ENCODE measurements around the gene NPDC1.
A peak's percentile ranks its signal among the peaks of the same experiment; 100 is the strongest.
"Not testable (repeated sequence)": the region's sequence is repeated elsewhere in the genome, so short reads cannot be mapped to it uniquely, and the experiment has no call there.

Gene NPDC1

DNA sequence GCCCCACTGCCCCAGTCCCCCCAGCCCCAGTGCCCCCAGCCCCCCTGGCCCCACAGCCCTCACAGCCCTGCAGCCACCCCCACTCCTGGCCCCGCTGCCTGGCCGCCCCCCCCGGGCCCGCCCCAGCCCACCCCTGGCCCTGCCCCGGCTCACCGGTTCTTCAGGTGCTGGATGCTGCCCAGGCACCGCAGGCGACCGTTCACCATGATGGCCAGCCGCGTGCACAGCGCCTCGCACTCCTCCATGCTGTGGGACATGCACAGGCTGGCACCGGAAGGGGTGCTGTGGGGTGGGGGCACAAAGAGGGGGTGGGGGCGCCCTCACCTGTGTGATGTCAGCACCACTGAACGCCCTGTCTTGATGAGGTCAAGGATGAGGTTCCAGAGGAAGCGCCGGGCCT lies 36.8 kb downstream of the NPDC1 start:
- no peak for DNase-seq

DNA sequence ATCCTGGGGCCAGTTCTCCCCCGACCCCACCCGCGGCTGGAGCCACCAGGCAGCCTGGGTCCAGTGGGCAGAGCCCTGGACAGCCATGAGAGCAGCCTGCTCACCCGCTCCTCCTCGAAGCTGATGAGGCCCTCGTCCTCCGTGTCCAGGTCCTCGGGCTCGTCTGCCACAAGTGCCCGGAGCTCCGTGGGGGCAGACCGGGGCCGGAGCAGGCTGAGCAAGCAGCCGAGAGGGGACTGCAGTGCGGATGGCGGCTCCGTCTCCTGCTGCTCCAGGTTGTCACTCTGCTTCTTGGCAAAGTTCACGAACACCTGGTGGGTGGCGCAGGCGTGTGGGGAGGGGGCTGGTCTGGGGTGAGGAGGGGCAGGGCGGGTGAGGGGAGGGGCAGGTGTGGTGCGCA lies 37.7 kb downstream of the NPDC1 start:
- no peak for DNase-seq

DNA sequence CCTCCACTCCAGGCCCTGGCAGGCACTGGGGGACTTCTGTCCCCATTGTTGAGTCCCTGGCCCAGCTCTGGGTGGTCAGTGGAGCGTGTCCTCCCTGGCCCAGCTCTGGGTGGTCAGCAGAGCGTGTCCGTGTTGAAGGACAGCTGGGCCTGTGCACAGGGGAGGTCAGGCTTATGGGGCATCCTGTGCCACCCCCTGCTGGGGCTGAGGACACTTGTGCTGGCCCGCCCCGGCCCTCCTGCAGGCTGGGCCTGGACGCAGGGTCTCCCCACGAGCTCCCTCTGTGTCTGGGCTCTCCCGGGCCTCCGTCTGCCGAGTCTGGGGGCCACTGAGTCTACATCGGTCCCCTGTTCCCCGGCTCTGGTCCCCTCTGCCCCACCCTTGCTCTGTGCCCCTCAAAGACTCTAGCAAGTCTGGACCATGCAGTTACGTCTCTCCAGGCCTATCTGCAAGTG lies 38.1 kb downstream of the NPDC1 start:
- DNase-seq, result no peak

DNA sequence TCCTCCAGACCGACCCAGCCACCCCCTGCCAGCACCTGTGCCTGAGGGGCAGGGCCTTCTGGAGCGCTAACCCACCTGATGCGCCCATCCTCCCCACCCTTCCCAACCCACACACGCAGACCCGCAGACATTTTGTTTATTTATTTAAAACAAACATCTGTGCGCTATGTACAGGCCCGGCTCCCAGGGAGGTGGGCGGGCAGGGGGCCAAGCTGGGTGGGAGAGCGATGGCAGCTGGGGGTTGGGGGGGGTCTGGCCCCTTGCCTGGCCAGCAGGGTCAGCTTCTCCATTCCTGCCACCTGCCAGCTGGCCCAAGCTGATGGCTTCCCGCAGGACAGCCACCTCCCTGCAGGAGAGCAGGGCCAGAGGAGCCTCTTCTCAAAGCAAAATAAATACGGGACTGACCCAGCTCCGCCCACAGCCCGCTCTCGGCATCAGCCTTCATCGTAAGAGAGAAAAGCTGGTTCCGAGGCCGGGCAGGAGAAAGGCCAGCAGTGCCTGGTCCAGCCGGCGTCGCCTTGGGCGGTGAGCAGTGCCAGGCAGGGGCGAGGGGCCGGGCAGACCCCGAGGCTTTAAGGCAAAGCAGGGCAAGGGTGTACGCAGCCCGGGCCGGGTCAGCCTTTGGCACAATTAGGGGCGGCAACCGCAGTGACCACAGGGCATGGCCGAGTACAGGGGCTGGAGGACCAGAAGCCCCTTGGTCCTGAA lies 38.7 kb downstream of the NPDC1 start:
- no peak for DNase-seq

DNA sequence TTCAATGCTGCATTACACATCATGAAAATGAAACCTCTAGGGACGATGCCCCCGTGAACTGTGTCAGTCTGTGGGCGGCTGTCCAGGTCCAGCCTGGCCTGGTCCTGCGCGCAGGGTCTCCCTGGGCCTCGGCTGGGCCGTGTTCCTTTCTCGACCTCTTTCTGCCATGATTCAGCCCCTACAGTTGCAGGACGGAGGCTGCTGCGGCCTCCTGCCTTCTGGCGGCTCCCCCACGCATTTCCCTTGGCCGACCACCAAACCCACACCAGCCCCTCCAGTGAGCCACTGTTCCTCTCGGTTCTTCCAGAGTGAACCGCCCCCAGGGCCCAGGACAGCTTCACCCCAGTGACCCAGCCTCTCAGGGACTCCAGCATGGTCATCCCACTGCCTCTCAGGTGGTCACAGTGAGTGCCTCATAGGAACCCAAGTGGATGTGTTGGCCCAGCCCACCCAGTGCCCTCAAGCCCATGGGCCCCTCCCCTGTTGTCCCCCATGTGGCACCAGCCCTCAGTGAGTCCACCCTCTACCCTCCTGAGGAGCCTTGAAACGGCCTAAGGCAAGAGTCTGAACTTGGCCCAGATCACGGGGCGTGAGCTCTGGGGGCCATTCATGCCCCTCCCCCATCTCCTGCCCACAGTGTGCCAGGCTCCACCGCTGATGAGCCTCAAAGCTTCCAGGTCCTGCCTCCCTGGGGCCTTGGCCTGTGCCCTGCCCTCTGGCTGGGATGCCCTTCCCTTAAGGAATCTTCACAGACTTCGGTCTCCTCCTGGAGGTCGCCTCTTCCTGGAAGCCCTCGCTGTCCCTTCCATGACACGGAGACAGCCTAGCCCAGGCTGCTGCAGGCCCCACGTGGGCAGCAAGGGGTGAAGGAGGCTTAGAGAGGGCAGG lies 39.6 kb downstream of the NPDC1 start:
- no peak for DNase-seq

DNA sequence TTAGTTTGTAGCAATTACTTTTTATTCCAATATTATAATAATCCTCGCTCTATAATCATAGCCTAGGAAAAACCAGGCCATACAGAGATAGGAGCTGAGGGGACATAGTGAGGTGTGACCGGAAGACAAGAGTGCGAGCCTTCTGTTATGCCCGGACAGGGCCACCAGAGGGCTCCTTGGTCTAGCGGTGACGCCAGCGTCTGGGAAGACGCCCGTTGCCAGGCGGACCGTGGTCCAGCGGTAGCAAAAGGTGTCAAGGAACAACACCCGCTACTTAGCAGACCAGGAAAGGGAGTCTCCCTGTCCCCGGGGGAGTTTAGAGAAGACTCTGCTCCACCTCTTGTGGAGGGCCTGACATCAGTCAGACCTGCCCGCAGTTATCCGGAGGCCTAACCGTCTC lies 41.7 kb downstream of the NPDC1 start:
- not testable (repeated sequence) for DNase-seq

DNA sequence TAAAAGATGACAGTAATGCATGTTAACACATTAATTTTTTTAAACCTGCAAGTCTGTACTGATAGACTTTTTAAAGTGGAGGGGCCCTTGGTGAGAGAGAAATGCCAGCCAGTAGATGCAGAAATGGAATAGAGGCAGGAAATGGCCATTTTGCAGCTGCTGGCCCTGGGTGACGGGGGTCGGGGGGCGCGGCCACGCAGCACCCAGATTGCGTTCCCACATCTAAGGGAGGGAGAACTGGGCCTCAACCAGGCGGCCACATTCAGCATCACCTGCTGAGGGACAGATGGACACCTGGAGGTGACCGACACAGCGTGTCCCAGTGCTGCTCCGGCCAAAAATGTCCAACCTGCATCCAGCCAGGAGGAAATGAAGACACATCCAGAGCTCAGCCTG lies 43.3 kb downstream of the NPDC1 start:
- no peak for DNase-seq

DNA sequence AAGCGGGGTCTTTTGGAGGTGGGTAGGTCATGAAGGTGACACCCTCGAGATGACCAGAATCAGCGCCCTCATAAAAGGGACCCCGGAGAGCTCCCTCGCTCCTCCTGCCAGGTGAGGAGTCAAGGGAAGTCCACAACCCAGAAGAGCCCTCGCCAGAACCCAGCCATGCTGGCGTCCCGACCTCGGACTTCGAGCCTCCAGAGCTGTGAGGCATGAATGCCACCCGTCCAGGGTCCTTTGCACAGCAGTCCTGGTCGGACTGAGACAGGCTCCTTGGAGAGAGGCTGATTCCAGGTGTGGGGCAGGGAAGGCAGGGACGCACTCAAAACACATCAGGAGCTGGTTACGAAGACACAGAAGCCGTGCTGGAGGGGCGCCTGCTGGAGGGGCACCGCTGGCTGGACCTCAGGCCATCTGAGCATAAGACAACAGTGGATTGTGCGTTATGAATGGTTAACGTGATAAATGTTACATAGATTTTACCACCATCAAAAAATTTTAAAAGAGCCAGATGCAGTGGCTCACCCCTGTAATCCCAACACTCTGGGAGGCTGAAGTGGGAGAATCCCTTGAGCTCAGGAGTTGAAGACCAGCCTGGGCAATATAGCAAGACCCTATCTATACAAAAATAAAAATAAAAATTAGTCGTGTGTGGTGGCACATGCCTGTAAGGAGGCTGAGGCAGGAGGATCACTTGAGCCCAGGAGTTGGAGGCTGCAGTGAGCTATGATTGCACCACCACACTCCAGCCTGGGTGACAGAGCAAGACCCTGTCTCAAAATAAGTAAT lies 43.9 kb downstream of the NPDC1 start:
- no peak for DNase-seq

DNA sequence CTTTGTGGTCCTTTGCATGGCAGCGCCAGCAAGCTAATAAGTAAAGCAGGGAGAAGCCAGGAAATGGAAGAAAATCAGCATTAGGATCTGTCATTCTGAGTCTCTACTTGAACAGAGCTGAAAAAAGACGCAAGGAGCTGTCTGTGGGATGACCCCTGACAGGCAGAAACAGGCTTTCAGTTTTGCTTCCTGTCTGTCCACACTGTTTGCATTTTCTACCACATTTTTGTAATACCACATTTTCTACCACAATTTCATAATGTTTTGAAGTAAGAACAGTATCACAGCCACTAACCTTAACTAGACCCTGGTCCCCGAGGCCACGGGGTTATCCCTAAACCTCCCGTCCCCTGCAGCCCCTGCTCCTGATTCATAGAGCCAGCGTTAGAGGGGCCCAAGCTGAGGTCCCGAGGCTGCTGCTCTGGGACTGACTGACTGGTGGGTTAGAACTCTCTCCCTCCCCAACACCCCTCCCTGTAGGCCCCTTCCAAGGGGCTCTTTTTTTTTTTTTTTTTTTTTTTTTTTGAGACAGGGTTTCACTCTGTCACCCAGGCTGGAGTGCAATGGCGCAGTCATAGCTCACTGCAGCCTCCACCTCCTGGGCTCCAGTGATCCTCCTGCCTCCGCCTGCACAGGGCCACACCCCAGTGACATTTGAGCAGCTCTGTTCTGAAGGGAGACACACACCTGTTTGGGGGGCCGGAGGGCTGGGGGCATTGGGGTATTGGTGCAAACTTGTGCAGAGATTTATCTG lies 45.6 kb downstream of the NPDC1 start:
- no peak for DNase-seq

DNA sequence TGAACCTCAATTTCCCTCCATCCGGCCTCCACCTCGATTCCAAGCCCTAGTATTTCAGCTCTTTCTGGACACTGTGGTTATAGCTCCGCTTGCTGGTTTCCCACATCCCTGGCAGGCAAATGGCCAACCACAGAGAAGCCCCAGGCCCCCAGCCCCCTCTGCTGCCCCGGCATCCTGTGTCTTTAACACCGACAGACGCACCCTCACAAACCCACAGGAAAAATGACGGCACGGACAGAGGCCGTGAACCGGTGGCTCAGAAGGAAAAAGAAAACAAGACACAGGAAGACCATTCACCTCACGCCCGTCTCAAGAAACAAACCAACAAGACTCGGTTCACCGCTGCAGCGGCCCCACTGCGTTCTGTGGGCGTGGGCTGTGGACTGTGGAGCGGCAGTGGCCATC lies 48.1 kb downstream of the NPDC1 start:
- no peak for DNase-seq

DNA sequence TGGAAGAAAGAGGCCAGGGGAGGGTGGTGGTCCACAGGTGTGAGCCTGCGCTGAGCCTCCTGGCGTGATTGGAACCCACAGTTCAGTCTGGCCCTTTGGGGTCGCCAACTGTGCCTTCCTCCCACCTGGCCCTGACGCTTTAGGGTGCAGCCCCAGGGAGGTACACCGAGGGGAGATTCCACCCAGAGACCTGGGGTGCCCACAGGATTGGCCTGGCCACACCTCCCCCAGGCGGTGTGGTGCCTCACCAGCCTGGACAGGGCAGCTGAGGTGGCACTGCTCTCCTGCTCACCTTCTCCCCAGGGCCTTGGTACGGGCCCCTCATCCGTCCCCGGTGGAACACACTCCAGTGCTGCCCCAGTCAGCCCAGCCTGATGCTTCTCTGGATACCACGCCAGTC lies 48.6 kb downstream of the NPDC1 start:
- no peak for DNase-seq

DNA sequence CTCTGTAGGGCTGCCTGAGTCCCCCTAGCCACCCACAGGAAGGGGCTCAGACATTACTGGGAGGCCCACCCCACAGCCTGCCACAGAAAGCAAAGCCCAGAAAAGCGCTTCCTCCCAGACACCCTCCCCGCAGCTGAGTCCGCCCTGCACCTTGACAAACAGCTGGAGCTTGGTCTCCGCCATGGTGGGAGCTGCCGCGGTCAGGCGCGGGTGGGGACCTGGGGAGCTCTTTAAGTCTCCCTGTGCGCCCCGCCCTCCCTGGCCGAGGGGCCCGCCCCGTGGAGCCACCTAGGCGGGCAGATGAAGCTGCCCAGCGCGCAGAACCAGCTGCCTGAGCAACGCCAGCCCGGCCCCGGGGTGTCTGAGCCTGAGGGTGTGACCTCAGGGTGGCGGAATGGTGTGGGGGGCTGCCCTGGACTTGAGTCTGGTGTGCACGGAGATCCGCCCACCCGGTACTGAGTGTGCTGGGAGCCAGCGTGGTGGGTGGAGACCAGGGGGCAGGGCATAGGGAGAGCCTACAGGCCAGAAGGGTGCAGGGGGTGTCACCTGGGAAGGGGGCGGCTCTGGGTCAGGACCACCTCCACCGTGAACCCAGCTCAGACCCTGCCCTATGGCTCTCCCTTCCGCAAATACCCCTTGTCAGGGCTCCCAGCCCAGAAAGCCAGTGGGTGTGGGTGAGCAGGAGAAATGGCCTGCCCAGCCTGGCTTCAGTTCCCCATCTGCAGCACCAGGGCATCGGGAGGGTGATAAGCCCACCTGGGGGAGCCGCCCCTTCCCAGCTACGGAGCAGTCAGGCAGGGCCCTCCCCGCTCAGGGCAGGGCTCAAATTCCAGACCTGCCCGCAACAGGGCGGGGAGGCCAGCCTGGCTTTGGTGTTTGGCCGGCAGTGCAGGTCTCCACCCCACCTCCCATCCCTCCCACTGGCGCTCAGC lies 49.4 kb downstream of the NPDC1 start, which contains the start of gene CLIC3:
TSS of gene CLIC3 (minus strand) at position 208 of the 932 bp plus-strand sequence. CDS start at position 183, 25 bp downstream.
- no peak for DNase-seq

DNA sequence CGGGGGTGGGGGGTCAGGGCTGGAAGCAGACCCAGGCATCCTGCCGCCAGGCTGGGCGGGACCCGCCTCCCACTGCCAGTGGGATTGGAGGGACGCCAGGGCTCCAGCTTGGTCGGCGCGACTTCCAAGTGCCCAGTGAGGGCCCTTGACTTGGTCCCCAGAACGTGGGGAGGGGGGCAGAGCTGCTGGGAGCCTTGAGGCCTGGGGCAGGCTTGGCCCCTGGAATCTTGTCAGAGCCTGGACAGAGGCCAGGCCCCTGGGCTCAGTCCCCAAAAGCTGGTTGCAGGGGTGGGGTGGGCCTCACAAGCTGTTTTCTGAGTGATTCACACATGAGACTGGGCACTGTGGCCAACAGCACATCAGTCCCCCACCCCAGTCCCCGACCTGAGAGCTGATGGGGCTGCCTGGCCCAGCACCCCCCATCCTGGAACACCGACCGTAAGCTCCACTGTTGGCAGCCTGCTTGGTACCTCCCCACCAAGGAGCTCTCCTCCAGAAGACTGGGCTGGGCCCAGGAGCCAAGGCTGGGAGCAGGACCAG lies 50.1 kb downstream of the NPDC1 start:
- no peak for DNase-seq

DNA sequence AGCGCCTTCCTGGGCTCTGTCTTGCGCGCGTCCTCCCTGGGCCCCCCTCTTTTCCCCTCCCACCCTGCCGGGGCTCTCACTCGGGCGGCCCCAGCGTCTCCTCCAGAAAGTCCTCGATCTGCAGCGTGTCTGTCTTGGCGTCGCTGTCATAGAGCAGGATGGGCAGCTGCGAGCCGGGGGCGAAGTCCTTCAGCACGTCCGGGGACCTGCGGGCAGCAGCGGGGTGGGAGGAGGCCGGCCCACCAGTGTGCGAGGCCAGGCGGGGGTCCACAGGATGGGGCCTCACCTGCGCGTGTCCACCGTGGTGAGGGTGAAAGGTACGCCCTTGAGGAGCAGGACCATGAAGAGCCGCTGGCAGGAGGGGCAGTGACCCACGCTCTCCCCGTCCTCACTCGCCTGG lies 50.6 kb downstream of the NPDC1 start:
- no peak for DNase-seq

DNA sequence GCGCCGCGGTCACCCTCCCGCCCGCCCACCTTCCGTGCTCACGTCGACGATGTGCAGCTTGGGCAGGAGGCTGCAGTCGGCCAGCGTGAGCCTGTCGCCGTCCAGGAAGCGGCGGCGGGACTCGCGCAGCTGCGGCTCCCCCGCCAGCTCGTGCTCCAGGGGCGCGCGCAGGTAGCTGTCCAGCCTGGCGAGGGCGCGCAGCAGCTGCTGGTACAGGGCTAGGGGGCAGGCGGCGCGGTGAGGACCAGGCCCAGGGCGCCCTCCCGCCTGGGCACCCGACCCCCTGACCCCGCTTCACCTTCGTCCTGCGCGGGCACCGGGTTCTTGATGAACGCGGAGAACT lies 51.1 kb downstream of the NPDC1 start:
- DNase-seq, result no peak

DNA sequence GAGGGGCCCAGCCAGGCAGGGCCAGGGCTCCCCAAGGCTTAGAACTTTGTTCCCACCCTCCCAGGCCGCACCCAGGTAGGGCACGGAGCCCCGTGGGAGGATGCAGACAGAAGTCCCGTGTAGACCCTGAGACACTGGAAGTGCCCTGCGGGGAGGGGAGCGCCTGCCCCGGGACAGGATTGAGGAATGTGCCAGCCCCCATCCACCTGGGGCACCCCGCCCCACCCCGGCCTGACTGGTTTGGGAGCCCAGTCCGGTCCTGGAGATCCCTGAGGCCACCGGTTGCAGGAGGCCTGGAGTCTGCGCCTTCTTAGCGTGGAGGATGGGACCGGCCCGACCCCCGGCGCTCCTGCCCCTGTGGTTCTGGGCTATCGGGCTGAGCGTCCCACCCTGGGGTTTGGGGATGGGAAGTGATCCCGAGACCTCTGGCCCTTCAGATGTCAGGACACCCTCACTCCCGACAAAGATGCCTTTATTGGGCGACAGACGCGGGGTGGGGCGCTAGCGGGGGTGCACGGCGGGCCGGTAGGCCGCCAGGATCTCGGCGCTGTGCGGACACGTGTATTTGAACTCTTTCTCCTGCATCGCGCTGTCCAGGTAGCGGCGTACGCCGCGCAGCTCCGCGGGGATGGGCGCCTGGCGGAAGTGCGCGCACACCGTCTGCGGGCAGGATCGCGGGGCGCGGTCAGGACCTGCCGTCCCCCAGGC lies 51.6 kb downstream of the NPDC1 start:
- no peak for DNase-seq

DNA sequence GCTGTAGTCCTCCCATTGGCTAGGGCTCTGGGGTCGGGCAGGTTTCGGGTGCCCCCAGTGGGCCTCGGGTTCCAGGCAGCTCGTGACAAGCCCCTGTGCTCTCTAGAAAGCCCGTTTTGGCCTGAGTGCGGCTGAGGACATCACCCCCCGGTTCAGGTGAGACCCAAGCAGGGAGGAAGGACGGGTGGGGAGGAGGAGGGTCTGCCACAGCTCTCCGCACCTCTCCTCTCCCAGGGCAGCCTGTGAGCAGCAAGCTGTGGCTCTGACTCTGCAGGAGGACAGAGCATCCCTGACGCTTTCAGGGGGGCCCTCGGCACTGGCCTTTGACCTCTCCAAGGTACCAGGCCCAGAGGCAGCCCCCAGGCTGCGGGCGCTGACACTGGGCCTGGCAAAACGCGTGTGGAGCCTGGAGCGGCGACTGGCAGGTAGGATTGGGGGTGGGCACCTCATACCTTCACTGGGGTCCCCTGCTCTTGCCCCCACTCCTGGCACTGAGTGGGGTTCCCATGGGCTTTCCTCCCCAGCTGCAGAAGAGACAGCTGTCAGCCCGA lies 53.1 kb downstream of the NPDC1 start:
- DNase-seq, result no peak

DNA sequence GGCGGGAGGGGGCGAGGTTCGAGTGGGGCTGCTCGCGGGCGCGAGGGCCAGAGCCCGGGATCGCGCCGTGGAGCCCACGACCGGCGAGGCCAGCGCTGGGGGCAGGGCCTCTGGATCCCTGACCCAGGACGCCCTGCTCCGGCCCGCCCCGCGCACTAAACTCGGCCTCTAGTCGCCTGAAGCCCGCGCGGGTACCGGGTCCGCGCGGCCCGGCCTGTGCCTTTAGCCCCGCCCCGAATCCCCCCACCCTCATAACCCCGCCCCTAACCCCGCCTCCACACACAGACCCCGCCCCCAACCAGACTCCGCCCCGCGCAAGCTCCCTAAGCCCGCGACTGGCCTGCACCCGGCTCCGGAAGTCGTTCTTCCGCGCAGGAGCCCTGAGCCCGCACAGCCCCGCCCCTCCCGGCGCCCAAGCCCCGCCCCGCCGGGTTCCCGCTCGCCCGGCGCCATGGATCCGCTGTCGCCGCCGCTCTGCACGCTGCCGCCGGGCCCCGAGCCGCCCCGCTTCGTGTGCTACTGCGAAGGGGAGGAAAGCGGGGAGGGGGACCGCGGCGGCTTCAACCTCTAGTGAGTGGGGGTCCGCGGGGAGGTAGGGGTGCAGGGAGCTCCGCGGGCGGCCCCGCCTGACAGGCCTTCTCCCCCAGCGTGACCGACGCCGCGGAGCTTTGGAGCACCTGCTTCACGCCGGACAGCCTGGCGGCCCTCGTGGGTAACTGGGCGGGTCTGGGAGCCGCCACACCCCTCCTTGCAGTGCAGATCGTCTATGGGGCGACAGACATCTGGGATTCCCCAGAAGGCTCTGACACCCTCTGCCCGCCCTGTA lies 53.8 kb downstream of the NPDC1 start, which contains the start of gene PAXX:
TSS of gene PAXX (plus strand) at position 430 of the 826 bp plus-strand sequence. CDS start at position 452, 22 bp downstream.
- DNase-seq, result peak; percentile 26

DNA sequence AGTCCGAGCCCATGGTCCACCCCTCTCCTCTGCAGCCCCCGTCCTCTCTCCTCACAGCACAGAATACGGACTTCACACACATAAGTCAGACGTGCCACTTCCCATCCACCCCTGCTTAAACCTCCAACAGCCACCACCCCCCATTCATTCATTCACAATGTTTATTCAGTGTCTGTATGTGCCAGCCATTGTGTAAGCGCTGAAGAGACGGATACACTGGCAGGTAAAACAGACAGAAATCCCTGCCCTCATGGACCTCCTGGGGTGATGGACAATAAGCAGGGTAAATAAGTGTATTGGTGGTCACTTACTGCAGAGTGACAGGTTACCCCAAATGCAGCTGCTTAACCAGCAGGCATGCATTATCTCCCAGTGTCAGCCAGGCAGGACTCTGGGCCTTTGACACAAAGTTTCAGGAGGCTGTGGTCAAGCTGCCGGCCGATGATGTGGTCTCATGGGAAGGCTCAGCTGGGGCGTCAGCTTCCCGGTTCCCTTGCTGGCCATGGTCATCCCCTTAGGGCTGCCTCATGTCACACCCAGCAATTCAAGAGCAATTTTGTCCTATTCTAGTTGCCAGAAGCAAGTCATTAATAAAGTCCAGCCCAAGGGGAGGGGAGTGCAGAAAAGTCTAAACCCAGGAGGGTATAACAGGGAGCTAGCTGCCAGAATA lies 55.6 kb downstream of the NPDC1 start:
- DNase-seq, result no peak

All from NCI-H524 treated with DMSO at 0.1 percent for 48 hours (cell line).